GM12875 (cell line): ENCODE measurements around the gene ATXN10.

Experiments used
- H3K4me3 ChIP-seq: one replicate; pipeline ENCODE4 v1.5.1; 2011; ENCODE audit warnings: low read depth, low read length, control low read depth
- TF ChIP-seq, protein P1 (sequence below): IDR thresholded peaks from 2 replicates; pipeline ENCODE4 v1.5.1; 2011; ENCODE audit warnings: low read depth, mild to moderate bottlenecking, control low read depth, inconsistent platforms, low read length, moderate library complexity, borderline replicate concordance; ENCODE audit not compliant: insufficient read depth

ATXN10 gene

GRCh38 chr22:45838305-45838887 is 166.8 kb downstream of the ATXN10 start:
- TF ChIP-seq, protein P1, sequence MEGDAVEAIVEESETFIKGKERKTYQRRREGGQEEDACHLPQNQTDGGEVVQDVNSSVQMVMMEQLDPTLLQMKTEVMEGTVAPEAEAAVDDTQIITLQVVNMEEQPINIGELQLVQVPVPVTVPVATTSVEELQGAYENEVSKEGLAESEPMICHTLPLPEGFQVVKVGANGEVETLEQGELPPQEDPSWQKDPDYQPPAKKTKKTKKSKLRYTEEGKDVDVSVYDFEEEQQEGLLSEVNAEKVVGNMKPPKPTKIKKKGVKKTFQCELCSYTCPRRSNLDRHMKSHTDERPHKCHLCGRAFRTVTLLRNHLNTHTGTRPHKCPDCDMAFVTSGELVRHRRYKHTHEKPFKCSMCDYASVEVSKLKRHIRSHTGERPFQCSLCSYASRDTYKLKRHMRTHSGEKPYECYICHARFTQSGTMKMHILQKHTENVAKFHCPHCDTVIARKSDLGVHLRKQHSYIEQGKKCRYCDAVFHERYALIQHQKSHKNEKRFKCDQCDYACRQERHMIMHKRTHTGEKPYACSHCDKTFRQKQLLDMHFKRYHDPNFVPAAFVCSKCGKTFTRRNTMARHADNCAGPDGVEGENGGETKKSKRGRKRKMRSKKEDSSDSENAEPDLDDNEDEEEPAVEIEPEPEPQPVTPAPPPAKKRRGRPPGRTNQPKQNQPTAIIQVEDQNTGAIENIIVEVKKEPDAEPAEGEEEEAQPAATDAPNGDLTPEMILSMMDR = no peak
- no peak overlapping the region for H3K4me3 ChIP-seq

- TF ChIP-seq, protein P1 = no peak
- H3K4me3 ChIP-seq = no peak overlapping the region
These were observed 168.8 kb downstream of the ATXN10 start for GRCh38 chr22:45840483-45840882.

- TF ChIP-seq, protein P1 = no peak
- H3K4me3 ChIP-seq = no peak overlapping the region
These were observed 170.8 kb downstream of the ATXN10 start for GRCh38 chr22:45842291-45842991.

- no peak overlapping the region for H3K4me3 ChIP-seq
- TF ChIP-seq, protein P1 = no peak
These were observed 171.4 kb downstream of the ATXN10 start for GRCh38 chr22:45843031-45843430.

DNA sequence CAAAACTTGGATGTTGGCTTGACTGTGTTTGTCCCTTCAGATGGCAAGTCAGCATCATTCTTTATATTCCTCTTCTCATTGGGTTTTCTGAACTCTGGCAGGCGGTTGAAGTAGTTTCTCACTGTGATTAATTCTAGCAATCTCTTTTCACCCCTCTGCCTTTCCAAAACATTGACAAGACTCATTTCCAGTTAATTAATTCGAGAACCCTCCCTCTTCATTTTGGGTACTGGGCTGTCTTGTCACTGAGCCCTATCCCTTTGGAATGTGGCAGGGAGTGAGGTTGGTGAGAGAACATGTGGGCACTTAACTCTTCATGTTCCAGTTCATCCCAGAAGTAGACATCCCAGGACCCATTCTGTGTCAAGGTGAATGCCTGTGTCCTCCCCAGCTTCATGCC is 172.4 kb downstream of the ATXN10 start:
- H3K4me3 ChIP-seq = no peak overlapping the region
- TF ChIP-seq, protein P1 = no peak

DNA sequence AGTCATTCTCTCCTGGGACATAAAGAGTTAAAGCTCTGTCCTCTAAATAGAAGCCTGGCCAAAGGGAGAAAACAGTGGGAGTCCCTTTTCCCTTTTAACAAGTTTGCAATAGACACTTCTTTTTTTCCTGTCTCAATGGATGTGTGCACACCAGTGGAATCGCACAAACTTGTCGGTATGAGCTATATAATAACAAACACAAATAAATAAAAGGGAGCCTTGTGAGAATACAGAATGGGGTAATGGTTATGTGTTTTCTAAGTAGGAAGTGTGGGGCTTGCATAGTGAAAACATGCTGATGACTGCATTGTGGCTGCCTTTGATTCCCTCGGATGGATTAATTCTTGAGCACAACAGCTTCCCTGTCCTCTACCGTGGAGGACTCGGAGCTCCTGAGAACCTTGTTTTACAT is 173.4 kb downstream of the ATXN10 start:
- TF ChIP-seq, protein P1 = no peak
- no peak overlapping the region for H3K4me3 ChIP-seq

- H3K4me3 ChIP-seq = no peak overlapping the region
- TF ChIP-seq, protein P1 = no peak
These were observed 175.3 kb downstream of the ATXN10 start for GRCh38 chr22:45846952-45847351.
